ENCODE results near the gene RIMBP3C. TPM values are rescaled to one million over a fixed set of nuclear protein-coding genes. Genes with fewer than 3 reads are reported as not detected.
A peak's percentile ranks its signal among the peaks of the same experiment; 100 is the strongest.
"Not testable (repeated sequence)": the region's sequence is repeated elsewhere in the genome, so short reads cannot be mapped to it uniquely, and the experiment has no call there.

RIMBP3C gene
- total RNA-seq, 1 donor from 2014 or later: not detected

- intact Hi-C loops (cut with DNase I); DNase-seq (ENCODE audit: low spot score in 2 of 2); H3K9me3 ChIP-seq; H3K4me3 ChIP-seq; H3K36me3 ChIP-seq; H3K27me3 ChIP-seq; H3K27ac ChIP-seq; H3K4me1 ChIP-seq: not testable (repeated sequence)
Observed at GRCh38 chr22:21549558-21549957, 1.7 kb downstream of the RIMBP3C start.

- intact Hi-C loops (cut with DNase I); H3K4me3 ChIP-seq; H3K27me3 ChIP-seq; H3K9me3 ChIP-seq; H3K27ac ChIP-seq; H3K36me3 ChIP-seq; H3K4me1 ChIP-seq: not testable (repeated sequence)
- DNase-seq (ENCODE audit: low spot score in 2 of 2): peak in 1 of 2 donors; percentile 15
Observed at GRCh38 chr22:21544432-21545322, 6.6 kb downstream of the RIMBP3C start.

- intact Hi-C loops (cut with DNase I); H3K27me3 ChIP-seq: not testable (repeated sequence)
Observed at GRCh38 chr22:21539862-21540261, 11.4 kb downstream of the RIMBP3C start.

GRCh38 chr22:21532863-21533648 is 18.2 kb downstream of the RIMBP3C start:
- H3K4me1 ChIP-seq; intact Hi-C loops (cut with DNase I); H3K36me3 ChIP-seq; H3K27ac ChIP-seq; H3K9me3 ChIP-seq; H3K4me3 ChIP-seq; H3K27me3 ChIP-seq; DNase-seq (ENCODE audit: low spot score in 2 of 2): not testable (repeated sequence)

More at GRCh38 chr22:21539862-21540261, 11.4 kb downstream of the RIMBP3C start:
- not testable (repeated sequence) for H3K4me1 ChIP-seq; H3K27ac ChIP-seq; H3K9me3 ChIP-seq; DNase-seq (ENCODE audit: low spot score in 2 of 2); H3K4me3 ChIP-seq; H3K36me3 ChIP-seq

GRCh38 chr22:21531525-21531924 is 19.7 kb downstream of the RIMBP3C start:
- H3K4me1 ChIP-seq; DNase-seq (ENCODE audit: low spot score in 2 of 2); H3K4me3 ChIP-seq; intact Hi-C loops (cut with DNase I); H3K27ac ChIP-seq; H3K27me3 ChIP-seq; H3K9me3 ChIP-seq; H3K36me3 ChIP-seq: not testable (repeated sequence)

- H3K27me3 ChIP-seq; intact Hi-C loops (cut with DNase I); H3K9me3 ChIP-seq: not testable (repeated sequence)
Observed at GRCh38 chr22:21526705-21527500, 24.4 kb downstream of the RIMBP3C start.

GRCh38 chr22:21516970-21517764 is 34.1 kb downstream of the RIMBP3C start:
- H3K9me3 ChIP-seq; H3K27me3 ChIP-seq; DNase-seq (ENCODE audit: low spot score in 2 of 2); H3K27ac ChIP-seq; intact Hi-C loops (cut with DNase I); H3K36me3 ChIP-seq; H3K4me1 ChIP-seq: not testable (repeated sequence)
- peak overlapping the region in 1 of 2 donors; percentile 48 for H3K4me3 ChIP-seq

More at GRCh38 chr22:21526705-21527500, 24.4 kb downstream of the RIMBP3C start:
- H3K4me3 ChIP-seq; H3K4me1 ChIP-seq; DNase-seq (ENCODE audit: low spot score in 2 of 2); H3K27ac ChIP-seq; H3K36me3 ChIP-seq: not testable (repeated sequence)

GRCh38 chr22:21516522-21516921 is 34.7 kb downstream of the RIMBP3C start:
- intact Hi-C loops (cut with DNase I); H3K27ac ChIP-seq: not testable (repeated sequence)
- H3K4me3 ChIP-seq: peak overlapping the region in 1 of 2 donors; percentile 48

GRCh38 chr22:21515234-21515633 is 36.0 kb downstream of the RIMBP3C start:
- H3K27ac ChIP-seq; intact Hi-C loops (cut with DNase I); H3K36me3 ChIP-seq; H3K4me1 ChIP-seq; H3K9me3 ChIP-seq; DNase-seq (ENCODE audit: low spot score in 2 of 2); H3K27me3 ChIP-seq; H3K4me3 ChIP-seq: not testable (repeated sequence)

More at GRCh38 chr22:21516522-21516921, 34.7 kb downstream of the RIMBP3C start:
- not testable (repeated sequence) for H3K27me3 ChIP-seq; H3K4me1 ChIP-seq; H3K36me3 ChIP-seq; DNase-seq (ENCODE audit: low spot score in 2 of 2); H3K9me3 ChIP-seq

GRCh38 chr22:21514117-21514516 is 37.1 kb downstream of the RIMBP3C start:
- H3K27me3 ChIP-seq; H3K27ac ChIP-seq; H3K4me3 ChIP-seq; intact Hi-C loops (cut with DNase I); H3K36me3 ChIP-seq; DNase-seq (ENCODE audit: low spot score in 2 of 2); H3K9me3 ChIP-seq; H3K4me1 ChIP-seq: not testable (repeated sequence)

GRCh38 chr22:21512022-21512421 is 39.2 kb downstream of the RIMBP3C start:
- intact Hi-C loops (cut with DNase I); H3K9me3 ChIP-seq; H3K27ac ChIP-seq; H3K4me3 ChIP-seq; H3K4me1 ChIP-seq; H3K27me3 ChIP-seq; H3K36me3 ChIP-seq: not testable (repeated sequence)
- peak in 1 of 2 donors; percentile 18 for DNase-seq (ENCODE audit: low spot score in 2 of 2)

- H3K9me3 ChIP-seq; H3K4me1 ChIP-seq; intact Hi-C loops (cut with DNase I); H3K36me3 ChIP-seq; H3K27ac ChIP-seq; H3K27me3 ChIP-seq; DNase-seq (ENCODE audit: low spot score in 2 of 2); H3K4me3 ChIP-seq: not testable (repeated sequence)
Observed at GRCh38 chr22:21510397-21510796, 40.9 kb downstream of the RIMBP3C start.
